ENCODE results near the gene PIK3R1. TPM values are rescaled to one million over a fixed set of nuclear protein-coding genes. Genes with fewer than 3 reads are reported as not detected.

Gene PIK3R1
- total RNA-seq, 1 experiment from 2014 or later: 47.8 TPM

DNA sequence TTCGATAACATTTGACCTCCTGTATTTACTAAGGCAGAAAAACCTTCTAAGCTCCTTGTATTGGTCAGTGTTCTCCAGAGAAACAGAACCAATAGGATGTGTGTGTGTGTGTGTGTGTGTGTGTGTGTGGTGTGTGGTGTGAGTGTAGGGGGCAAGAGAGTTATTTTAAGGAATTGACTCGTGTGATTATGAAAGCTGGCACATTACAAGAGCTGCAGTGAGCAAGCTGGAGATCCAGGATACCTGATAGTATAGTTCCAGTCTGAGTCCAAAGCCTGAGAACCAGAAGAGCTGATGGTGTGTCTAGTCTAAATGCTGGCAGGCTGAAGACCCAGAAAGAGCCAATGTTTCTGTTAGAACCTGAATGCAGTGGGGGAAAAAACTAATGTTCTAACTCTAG lies 21.2 kb upstream of the PIK3R1 start:
- no peaks in the 10 kb centered on the region for H3K36me3 Mint-ChIP-seq (ENCODE audit: insufficient read depth, unreplicated experiment)
- DNase-seq: no peak
- no TSS peak for BruUV-seq (replicated peaks)
- ChIA-PET POLR2A (no interaction called here), CTCF (no interaction called here)
- no peak overlapping the region for H3K4me3 ChIP-seq (ENCODE audit: low read depth, low read length)
- no peaks in the 10 kb centered on the region for H3K27me3 Mint-ChIP-seq (ENCODE audit: insufficient read depth, unreplicated experiment)
- TF ChIP-seq, protein P1, sequence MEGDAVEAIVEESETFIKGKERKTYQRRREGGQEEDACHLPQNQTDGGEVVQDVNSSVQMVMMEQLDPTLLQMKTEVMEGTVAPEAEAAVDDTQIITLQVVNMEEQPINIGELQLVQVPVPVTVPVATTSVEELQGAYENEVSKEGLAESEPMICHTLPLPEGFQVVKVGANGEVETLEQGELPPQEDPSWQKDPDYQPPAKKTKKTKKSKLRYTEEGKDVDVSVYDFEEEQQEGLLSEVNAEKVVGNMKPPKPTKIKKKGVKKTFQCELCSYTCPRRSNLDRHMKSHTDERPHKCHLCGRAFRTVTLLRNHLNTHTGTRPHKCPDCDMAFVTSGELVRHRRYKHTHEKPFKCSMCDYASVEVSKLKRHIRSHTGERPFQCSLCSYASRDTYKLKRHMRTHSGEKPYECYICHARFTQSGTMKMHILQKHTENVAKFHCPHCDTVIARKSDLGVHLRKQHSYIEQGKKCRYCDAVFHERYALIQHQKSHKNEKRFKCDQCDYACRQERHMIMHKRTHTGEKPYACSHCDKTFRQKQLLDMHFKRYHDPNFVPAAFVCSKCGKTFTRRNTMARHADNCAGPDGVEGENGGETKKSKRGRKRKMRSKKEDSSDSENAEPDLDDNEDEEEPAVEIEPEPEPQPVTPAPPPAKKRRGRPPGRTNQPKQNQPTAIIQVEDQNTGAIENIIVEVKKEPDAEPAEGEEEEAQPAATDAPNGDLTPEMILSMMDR (IDR thresholded peaks at IDR 0.05; ENCODE audit: insufficient read depth in 1 of 2, low read depth in 1 of 2, low read length in 1 of 2, severe bottlenecking in 1 of 2, unreplicated experiment in 1 of 2): no peak
- H3K4me1 ChIP-seq: peaks cover 37% of the 10 kb centered on the region
- no peak overlapping the region for H3K27ac Mint-ChIP-seq (ENCODE audit: unreplicated experiment)
- no peaks in the 10 kb centered on the region for H3K9me3 ChIP-seq
- H3K9me3 Mint-ChIP-seq (ENCODE audit: unreplicated experiment): peaks cover 9% of the 10 kb centered on the region
- H3K36me3 ChIP-seq (ENCODE audit: control insufficient read depth, insufficient read depth, low read length): no peaks in the 10 kb centered on the region; the same call in 1 of the 2 replicates
- H3K4me1 Mint-ChIP-seq (ENCODE audit: low read depth, unreplicated experiment): peaks cover 15% of the 10 kb centered on the region
- H3K4me3 Mint-ChIP-seq (ENCODE audit: unreplicated experiment): no peak overlapping the region
- no peaks in the 10 kb centered on the region for H3K27me3 ChIP-seq (replicated peaks; ENCODE audit: control insufficient read depth, insufficient read depth, low read length)
- intact Hi-C loops (cut with micrococcal nuclease; ENCODE audit: unreplicated experiment): no loop called here

- no peaks in the 10 kb centered on the region for H3K9me3 ChIP-seq
- H3K4me1 ChIP-seq: peaks cover 37% of the 10 kb centered on the region
- no peaks in the 10 kb centered on the region for H3K36me3 Mint-ChIP-seq (ENCODE audit: insufficient read depth, unreplicated experiment)
- no peak overlapping the region for H3K4me3 ChIP-seq (ENCODE audit: low read depth, low read length)
- POLR2A ChIA-PET: no interaction called here
- DNase-seq: no peak
- no peak overlapping the region for H3K4me3 Mint-ChIP-seq (ENCODE audit: unreplicated experiment)
- H3K27me3 Mint-ChIP-seq (ENCODE audit: insufficient read depth, unreplicated experiment): no peaks in the 10 kb centered on the region
- no peak overlapping the region for H3K27ac Mint-ChIP-seq (ENCODE audit: unreplicated experiment)
- TF ChIP-seq, protein P1 (IDR thresholded peaks at IDR 0.05; ENCODE audit: insufficient read depth in 1 of 2, low read depth in 1 of 2, low read length in 1 of 2, severe bottlenecking in 1 of 2, unreplicated experiment in 1 of 2): no peak
- CTCF ChIA-PET: no interaction called here
- H3K9me3 Mint-ChIP-seq (ENCODE audit: unreplicated experiment): peaks cover 9% of the 10 kb centered on the region
- intact Hi-C loops (cut with micrococcal nuclease; ENCODE audit: unreplicated experiment): no loop called here
- no peaks in the 10 kb centered on the region for H3K36me3 ChIP-seq (ENCODE audit: control insufficient read depth, insufficient read depth, low read length)
- peaks cover 8% of the 10 kb centered on the region for H3K4me1 Mint-ChIP-seq (ENCODE audit: low read depth, unreplicated experiment)
- no peaks in the 10 kb centered on the region for H3K27me3 ChIP-seq (replicated peaks; ENCODE audit: control insufficient read depth, insufficient read depth, low read length)
- no TSS peak for BruUV-seq (replicated peaks)
Observed at GRCh38 chr5:68195137-68195536, 20.4 kb upstream of the PIK3R1 start.

GRCh38 chr5:68196876-68197275 lies 18.7 kb upstream of the PIK3R1 start:
- CTCF ChIA-PET: no interaction called here
- Mint-ChIP-seq H3K36me3 (ENCODE audit: insufficient read depth, unreplicated experiment) (no peaks in the 10 kb centered on the region), H3K27ac (ENCODE audit: unreplicated experiment) (no peak overlapping the region), H3K4me3 (ENCODE audit: unreplicated experiment) (no peak overlapping the region), H3K27me3 (ENCODE audit: insufficient read depth, unreplicated experiment) (no peaks in the 10 kb centered on the region), H3K9me3 (ENCODE audit: unreplicated experiment) (peaks cover 9% of the 10 kb centered on the region), H3K4me1 (ENCODE audit: low read depth, unreplicated experiment) (peaks cover 8% of the 10 kb centered on the region)
- TF ChIP-seq, protein P1 (IDR thresholded peaks at IDR 0.05; ENCODE audit: insufficient read depth in 1 of 2, low read depth in 1 of 2, low read length in 1 of 2, severe bottlenecking in 1 of 2, unreplicated experiment in 1 of 2): no peak
- POLR2A ChIA-PET: no interaction called here
- Histone ChIP-seq H3K4me1 (peaks cover 22% of the 10 kb centered on the region), H3K4me3 (ENCODE audit: low read depth, low read length) (no peak overlapping the region), H3K36me3 (ENCODE audit: control insufficient read depth, insufficient read depth, low read length) (no peaks in the 10 kb centered on the region), H3K27me3 (replicated peaks; ENCODE audit: control insufficient read depth, insufficient read depth, low read length) (no peaks in the 10 kb centered on the region), H3K9me3 (no peaks in the 10 kb centered on the region)
- no peak for DNase-seq
- BruUV-seq (replicated peaks): no TSS peak
- intact Hi-C loops (cut with micrococcal nuclease; ENCODE audit: unreplicated experiment): no loop called here
